Tracheal epithelial cell (primary cell): Measurements from ENCODE around the gene GYG1. TPM values are rescaled to one million over a fixed set of nuclear protein-coding genes. Genes with fewer than 3 reads are reported as not detected.

ENCODE experiments used
- total RNA-seq: library from RNA; depleted of rRNA; stranded (reverse); fragments of >200 nt; gene quantifications from 2 replicates; pipeline ENCODE4 v1.2.1, GENCODE V29; 2014

Gene GYG1
- 17.6 and 26.4 TPM in 2 replicates for total RNA-seq

DNA sequence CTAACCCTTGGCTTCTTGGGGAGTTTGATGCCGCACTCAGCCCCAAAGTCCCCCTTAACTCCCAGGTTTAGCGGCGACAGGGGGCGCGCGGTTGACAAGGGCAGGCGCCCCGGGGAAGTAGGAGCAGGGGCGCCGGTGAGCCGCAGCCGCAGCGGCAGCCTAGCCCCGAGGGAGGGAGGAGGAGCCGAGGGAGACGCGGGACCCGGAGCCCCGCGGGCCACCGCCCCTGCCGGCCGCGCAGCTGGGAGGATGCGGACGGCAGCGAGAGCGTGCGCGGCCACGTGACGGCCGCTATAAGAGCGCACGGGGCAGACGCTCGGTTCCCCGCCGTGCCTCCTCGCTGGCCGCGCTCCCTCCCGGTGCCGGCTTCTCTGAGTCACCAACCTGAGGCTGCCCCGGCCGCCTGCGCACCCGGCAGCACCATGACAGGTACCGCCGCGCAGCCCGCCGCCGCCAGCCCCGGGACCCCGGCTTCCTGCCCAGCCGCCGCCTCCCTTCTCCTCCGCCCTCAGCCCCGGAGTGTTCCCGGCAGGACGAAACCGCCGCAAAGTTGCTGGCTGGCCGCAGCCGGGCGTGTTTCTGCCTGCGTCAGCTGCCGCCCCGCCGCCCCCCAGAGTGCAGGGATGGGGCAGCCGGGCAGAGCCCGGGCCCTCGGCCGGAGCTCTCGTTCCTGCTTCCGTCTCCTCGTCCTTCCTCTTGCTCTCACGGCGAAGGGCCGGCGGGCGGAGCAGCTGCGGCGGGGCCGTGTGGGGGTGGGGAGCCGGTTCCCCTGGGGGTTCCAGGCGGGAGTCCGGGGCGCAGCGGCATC, at the start of gene GYG1:
Gene GYG1, plus strand, starts transcription at position 322 of the 808 bp plus-strand sequence. Its CDS starts 101 bp downstream, at position 423.

Other genes with a start within 250 kb of the GYG1 start
- gene CPB1, start 163.7 kb upstream of the GYG1 start, total RNA-seq: not detected in 2 replicates
- not detected in 2 replicates for gene CPA3, start 126.2 kb upstream of the GYG1 start, total RNA-seq
- gene HLTF, start 95.0 kb downstream of the GYG1 start, total RNA-seq: 23.6 and 24.9 TPM in 2 replicates
- 19.4 and 19.5 TPM in 2 replicates for gene HPS3, start 138.1 kb downstream of the GYG1 start, total RNA-seq
- gene CP, start 230.3 kb downstream of the GYG1 start, total RNA-seq: 0.21 and 0.48 TPM in 2 replicates